GM21619 (cell line): ENCODE results near the gene OTC.

Experiments used
- ATAC-seq: cut with Tn5 transposase; IDR thresholded peaks from one replicate; pipeline ENCODE4 v1.9.1; 2021; ENCODE audit not compliant: unreplicated experiment

OTC gene

GRCh38 chrX:38352362-38352761 is at the start of gene OTC:
TSS of gene OTC (plus strand) at chrX:38352604. CDS start at chrX:38352697, 93 bp downstream.
- no peak for ATAC-seq

DNA sequence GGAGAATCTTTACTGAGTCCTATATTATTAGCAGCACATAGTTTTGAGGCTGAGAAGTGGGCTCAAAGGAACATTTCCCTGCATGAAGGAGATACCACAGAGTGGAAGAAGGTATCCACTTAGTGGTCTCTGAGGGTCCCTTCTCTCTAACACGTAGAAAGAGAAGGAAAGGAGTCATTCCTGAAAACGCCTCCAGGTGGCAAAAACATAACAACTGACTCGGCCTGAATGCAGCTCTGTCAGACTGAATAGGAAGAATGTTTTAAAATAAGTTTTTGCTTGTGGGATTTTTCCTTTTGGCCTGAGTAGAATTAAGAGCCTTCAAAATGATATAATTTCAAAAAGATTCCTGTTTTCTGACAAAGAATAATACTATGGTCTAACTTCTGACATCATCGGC is 48.4 kb upstream of the OTC start:
- ATAC-seq = no peak

- ATAC-seq = no peak
Measured at GRCh38 chrX:38305971-38306370, 46.4 kb upstream of the OTC start.

- no peak for ATAC-seq
Measured at GRCh38 chrX:38311743-38312142, 40.7 kb upstream of the OTC start.

DNA sequence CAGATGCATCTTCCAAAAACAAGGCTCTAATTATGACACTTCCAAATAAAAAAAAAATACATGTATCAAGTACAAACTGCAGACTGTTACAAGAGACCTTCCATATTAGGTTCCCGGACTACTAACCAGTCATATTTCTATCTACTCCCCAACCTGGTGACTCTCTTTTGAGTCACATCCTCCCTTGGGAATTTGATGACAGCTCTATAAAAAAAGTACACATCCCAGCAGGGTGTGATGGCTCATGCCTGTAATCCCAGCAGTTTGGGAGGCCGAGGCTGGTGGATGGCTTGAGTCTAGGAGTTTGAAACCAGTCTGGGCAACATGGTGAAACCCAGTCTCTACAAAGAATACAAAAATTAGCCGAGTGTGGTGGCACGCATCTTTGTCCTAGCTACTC is 40.0 kb upstream of the OTC start:
- no peak for ATAC-seq

DNA sequence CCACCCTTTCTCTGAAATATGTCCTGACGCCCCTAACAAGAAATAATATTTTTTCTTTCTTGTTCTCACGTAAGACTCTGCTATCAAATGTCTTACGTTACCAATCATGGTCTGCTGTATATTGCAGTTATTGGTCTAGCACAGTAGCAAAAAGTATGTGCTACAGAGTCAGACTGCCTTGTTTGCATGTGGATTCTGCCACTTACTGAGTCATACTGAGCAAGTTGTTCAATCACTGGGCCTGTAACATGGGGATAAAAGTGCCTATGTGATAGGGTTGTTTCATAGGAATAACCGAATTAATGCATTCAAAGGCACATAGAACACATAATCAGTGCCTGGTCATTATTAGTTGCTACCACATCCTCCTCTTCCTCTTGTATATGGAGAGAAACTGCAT is 39.2 kb upstream of the OTC start:
- ATAC-seq = no peak

DNA sequence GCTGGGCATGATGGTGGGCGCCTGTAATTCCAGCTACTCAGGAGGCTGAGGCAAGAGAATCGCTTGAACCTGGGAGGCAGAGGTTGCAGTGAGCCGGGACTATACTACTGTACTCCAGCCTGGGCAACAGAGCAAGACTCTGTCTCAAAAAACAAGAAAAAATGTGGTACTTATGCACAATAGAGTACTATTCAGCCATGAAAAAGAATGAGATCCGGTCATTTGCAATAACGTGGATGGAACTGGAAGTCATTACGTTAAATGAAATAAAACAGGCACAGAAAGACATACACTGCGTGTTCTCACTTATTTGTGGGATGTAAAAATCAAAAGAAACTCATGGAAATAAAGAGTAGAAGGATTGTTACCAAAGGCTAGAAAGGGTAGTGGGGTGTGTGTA is 37.2 kb upstream of the OTC start:
- ATAC-seq = no peak

GRCh38 chrX:38318196-38318595 is 34.2 kb upstream of the OTC start:
- no peak for ATAC-seq

DNA sequence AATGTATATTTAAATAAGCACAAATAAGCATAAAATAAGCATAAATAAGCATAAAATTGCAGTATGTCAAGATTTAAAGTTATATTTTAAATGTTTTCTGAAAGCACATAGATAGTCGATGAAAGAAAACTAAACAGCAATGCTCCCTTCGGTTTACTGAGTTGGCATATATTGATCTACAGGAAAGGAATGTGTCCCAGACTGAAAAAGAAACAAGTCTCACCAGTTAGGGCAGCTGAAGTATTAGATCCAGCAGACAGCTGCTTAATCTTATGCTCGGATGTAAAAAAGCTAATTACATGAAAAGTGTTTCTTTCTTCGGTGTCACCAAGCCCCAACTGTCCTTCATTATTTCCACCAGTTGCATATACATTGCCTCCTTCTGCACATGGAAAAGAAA is 33.8 kb upstream of the OTC start:
- no peak for ATAC-seq

- ATAC-seq = no peak
Measured at GRCh38 chrX:38320819-38321218, 31.6 kb upstream of the OTC start.

DNA sequence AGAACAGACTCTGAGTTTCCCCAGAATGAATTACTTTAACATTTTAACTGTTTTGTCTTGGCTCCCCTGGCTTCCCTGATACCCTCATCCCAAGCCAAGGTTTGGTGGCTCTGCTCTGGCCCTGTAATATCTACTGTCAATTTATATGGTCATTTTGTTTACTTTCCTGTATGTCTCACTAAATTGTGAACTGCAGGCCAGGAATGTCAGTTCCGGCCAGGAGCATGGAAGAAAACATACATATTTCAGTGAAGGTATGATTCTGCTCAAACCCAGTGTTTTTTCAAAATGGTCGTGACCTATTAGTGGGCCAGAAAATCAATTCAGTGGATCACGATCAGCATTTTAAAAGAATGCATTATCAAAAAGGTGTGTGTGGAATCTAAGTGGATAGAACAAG is 26.3 kb upstream of the OTC start:
- no peak for ATAC-seq

DNA sequence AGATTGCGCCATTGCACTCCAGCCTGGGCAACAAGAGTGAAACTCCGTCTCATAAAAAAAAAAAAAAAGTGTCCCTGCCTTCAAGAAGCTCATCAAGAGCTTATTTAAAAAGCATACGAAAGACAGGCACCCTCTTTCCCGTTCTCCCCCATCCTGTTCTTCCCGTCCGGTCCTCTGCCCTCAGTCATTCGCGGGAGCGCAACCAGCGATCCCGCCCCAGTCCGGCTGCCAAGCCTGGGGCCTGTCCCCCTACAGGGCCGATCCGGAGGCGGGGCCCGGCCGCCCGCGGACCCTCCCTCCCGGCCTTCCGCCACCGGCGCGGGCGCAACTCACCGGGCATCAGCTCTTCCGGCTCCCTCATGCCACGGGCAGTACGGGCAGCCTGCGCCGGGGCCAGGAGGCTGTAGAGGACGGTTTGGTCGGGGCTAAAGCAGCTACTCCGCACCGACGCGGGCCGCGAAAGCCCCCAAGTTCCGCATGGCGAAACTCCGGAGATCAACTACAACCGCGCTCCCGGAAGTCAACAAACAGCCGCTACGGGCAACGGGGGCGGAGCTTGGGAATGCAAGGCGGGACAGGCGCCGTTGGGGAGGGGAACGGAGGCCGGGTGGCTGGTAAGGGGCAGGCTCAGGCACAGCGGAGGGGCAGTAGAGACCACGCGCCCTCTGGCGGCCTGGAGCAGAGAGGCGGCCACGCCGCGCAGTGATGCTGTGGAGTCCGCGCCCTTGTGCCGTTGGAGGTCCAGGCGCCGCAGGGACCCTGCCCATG is 25.2 kb upstream of the OTC start, which contains the start of gene RPGR:
RPGR (minus strand) TSS at position 503 of the 768 bp plus-strand sequence; CDS start at position 361, 142 bp downstream.
- peak; percentile 94 for ATAC-seq

- ATAC-seq = no peak
Measured at GRCh38 chrX:38327775-38328081, 24.7 kb upstream of the OTC start.

GRCh38 chrX:38332505-38332904 is 19.9 kb upstream of the OTC start:
- peak; percentile 81 for ATAC-seq

DNA sequence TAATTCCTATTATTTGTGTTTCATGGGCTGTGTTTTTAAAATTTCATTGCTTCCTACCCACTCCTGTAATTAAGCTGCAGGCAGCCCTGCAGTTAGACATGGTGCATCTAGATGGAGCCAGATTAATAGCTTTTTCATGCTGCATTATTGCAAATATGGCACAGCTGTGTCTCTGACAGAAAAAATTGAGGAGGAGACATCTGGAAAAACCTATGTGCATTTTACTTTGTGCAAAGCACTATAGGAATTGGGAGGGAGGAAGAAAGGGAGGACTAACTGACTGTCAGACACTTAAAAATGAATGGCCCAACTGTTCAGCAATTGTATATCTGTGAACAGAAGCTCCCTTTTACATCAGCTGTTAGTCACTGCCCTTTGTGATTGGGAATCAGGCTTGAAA is 17.0 kb upstream of the OTC start:
- no peak for ATAC-seq

DNA sequence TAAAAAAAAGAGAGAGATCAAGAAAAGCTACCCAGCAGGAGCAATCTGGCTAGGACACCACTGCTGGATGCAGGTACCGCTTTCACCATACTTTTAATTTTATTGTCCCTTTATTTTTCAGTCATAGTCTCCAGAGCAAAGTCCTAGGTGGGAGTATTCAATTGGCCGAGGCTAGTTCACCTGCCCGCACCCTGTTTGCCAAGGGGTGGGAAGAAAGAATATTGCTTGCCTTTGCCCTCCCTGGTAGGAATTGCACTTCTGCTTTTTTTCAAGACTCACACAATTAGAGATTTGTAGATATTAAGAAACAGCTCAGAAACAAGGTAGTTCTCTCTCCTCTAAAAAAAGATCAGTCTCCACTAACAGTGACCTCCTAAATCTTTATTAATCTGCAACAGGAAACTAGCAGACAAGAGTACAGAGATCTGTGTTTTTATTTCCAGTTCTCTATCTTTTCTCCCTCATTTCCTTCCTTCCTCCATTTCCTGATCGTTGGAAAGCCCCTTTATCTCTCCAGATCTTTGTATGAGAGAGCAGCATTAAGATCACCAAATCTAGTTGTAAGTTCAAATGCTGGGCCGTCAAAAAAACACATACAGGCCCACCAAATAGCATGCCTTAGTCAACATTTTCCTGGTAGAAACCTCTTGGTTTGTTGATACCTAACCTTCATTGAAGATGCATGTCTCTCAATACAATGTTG is 15.7 kb upstream of the OTC start:
- ATAC-seq = no peak

GRCh38 chrX:38341442-38341841 is 11.0 kb upstream of the OTC start:
- no peak for ATAC-seq

- ATAC-seq = no peak
Measured at GRCh38 chrX:38342853-38343778, 9.3 kb upstream of the OTC start.

GRCh38 chrX:38346150-38346549 is 6.3 kb upstream of the OTC start:
- no peak for ATAC-seq

DNA sequence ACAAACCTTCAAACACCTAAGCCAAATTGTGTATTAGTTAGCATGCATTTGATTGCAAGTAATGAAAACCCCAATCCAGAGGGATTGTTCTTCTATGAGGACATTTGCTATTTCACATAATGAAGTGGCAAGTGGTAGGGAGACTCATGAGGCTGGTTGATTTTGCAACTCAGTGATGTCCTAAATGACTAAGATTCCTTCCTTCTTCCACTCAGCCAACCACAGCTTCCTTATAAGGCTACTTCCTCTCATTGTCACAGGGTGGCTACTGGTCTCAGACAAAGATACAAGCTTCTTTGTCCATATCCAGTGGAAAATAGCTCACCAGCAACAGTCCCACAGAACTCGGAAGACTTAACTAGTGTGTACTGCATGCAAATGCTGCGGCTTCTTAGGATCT is 5.3 kb upstream of the OTC start:
- no peak for ATAC-seq

DNA sequence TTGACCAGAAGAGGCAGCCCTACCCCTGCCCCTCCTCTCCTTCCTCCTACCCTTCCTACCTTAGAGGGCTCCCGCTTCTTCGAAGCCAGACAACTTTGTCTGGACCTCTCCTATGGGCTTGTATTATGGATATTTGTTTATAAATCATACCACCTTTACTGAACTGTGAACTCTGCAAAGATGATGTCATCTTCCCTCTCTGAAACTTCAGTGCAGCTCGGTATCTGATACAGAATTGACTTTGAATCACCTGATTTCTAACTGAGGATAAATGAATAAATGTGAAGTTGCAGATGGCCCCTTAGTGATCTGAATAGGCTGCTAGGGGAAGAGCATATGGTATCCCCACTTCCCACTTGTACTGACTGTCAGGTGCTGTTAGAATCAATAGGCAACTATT is 1.1 kb upstream of the OTC start:
- ATAC-seq = no peak

DNA sequence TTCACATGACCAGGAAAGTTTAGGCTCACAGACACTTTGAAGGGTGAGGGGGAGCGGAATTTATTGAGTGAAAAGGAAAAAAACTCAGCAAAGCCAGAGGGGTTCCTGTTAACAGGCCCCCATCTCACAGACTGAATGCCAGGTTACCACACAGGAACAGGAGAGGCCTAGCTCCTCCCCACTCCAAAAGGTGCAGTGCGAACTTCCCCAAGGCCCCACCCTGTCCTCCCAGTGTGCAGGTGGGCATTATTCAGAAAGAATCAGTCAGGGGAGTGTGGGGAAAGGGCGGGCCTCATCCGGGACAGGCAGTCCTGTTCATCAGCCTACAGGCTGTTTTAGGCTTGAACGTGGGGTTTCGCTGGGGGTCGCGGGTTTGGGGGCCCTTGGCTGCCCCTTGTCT is 4.0 kb downstream of the OTC start:
- ATAC-seq = no peak
